AG10803 (cell line): Measurements from ENCODE around the gene SLC47A1.

Source experiments
- DNase-seq: peaks from one replicate; pipeline ENCODE4 v3.0.0; 2010; ENCODE audit warnings: low read depth
- H3K4me3 ChIP-seq: 2 replicates; pipeline ENCODE4 v1.5.1; 2011; ENCODE audit warnings: mild to moderate bottlenecking, low read length, control low read depth
- TF ChIP-seq, protein P1 (sequence below): conservative IDR thresholded peaks from 2 replicates; pipeline ENCODE4 v1.5.1; 2011; ENCODE audit warnings: mild to moderate bottlenecking, low read length, control low read depth, inconsistent platforms

Gene SLC47A1

DNA sequence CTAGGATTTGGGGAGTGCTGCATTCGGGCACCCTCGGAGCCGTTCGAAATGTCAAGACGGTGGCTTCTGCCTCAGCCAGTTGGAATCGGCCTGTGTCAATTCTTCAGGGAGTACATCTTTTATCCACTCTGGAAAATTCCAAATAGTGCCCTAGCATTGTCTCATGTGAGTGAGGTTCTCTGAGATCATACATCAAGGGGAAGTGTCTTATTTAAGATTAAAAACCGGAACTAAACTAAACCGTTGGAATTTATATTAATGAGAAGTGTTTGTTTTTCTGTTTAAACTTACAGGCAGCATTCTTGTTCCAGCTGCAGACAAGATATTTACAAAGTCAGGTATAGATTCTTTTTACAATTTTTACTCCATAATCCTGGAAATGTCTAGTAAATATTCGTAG is 56.8 kb downstream of the SLC47A1 start:
- no peak for DNase-seq
- H3K4me3 ChIP-seq: no peak overlapping the region
- TF ChIP-seq, protein P1, sequence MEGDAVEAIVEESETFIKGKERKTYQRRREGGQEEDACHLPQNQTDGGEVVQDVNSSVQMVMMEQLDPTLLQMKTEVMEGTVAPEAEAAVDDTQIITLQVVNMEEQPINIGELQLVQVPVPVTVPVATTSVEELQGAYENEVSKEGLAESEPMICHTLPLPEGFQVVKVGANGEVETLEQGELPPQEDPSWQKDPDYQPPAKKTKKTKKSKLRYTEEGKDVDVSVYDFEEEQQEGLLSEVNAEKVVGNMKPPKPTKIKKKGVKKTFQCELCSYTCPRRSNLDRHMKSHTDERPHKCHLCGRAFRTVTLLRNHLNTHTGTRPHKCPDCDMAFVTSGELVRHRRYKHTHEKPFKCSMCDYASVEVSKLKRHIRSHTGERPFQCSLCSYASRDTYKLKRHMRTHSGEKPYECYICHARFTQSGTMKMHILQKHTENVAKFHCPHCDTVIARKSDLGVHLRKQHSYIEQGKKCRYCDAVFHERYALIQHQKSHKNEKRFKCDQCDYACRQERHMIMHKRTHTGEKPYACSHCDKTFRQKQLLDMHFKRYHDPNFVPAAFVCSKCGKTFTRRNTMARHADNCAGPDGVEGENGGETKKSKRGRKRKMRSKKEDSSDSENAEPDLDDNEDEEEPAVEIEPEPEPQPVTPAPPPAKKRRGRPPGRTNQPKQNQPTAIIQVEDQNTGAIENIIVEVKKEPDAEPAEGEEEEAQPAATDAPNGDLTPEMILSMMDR: no peak

DNA sequence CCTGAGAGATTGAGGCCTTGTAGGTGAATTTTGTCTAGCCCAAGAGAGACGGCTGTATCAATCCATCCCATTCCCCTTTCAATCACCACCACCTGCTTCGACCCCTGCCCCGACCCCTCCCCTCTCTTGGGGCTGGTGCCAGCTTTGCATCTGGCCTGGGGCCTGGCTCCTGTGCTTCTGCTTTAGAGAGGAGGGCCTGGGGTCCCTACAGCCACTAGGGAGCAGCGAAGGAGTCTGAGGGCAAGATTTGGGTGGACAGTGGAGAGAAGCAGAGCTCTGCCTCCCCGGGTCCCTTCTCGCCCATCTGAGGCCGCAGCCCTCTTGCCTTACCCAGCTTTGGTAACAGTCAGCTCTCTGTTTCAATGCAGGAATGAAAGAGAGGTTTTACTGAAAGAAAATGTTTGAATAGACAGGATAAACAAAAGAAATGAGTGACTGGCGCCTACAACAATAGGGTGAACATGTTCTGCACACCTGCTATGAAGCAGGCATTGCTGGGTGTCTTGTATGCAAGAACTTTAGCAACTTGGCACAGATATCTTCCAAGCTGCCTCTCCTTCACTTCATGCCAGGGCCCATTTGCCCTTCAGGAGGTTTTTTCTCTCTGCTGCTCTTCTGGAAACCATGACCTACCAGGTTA is 57.4 kb downstream of the SLC47A1 start:
- DNase-seq: no peak
- no peak overlapping the region for H3K4me3 ChIP-seq
- TF ChIP-seq, protein P1: no peak

DNA sequence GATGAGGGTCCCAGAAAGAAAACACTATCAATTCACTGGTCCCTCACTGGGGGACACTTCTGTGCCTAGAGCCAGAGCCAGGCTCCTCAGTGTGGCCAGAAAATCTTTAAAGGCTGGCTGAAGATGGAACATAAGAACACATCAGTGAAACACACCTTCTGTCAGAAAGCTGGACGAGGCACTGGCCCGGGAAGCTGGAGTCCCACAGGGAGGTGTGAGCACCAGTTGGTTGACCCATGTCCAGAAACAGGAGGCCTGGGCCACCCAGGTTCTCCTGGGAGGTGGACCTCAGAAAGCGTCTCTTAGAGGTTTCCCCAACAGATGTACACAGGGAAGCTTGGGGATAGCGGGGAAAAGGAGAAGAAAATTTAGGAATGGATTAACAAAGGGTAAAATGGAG is 58.7 kb downstream of the SLC47A1 start:
- TF ChIP-seq, protein P1: no peak
- H3K4me3 ChIP-seq: no peak overlapping the region
- DNase-seq: no peak

DNA sequence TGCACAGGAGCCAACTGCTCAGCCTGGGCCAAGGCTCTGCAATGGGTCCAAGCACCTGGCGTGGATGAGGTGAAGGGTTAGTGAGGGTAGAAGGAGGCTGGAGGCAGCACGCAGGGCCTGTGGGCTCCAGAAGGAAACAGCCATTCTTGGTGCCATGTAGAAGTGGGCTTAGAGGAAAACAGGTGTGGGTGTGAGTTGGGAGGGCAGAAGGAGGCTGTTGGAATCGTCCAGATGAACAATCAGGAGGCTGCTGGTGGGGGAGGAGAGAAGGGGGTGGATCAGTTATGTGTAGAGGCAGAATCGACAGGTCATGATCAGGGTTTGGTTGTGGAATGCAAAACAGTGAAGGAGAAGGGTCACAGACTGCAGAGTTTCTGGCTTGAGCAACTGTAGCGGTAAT is 63.2 kb downstream of the SLC47A1 start:
- no peak overlapping the region for H3K4me3 ChIP-seq
- DNase-seq: no peak
- TF ChIP-seq, protein P1: no peak

DNA sequence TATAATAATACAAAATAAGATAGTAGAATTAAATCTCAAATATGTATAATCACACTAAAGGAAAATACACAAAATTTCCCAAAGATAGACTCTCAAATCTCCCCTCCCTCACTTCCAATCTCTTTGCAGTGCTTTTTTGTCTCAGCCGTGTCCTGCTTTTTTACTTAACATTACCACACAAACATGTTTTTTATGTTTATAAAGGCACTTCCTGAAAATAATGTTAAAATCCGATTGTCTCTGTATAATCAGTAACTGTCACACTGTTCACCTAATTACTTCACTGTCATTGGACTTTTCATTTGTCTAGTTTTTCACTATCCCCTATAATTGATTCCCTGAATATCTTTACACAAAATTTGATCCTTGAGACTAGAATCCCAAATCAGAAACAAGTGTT is 76.7 kb downstream of the SLC47A1 start:
- TF ChIP-seq, protein P1: no peak
- no peak for DNase-seq
- no peak overlapping the region for H3K4me3 ChIP-seq

DNA sequence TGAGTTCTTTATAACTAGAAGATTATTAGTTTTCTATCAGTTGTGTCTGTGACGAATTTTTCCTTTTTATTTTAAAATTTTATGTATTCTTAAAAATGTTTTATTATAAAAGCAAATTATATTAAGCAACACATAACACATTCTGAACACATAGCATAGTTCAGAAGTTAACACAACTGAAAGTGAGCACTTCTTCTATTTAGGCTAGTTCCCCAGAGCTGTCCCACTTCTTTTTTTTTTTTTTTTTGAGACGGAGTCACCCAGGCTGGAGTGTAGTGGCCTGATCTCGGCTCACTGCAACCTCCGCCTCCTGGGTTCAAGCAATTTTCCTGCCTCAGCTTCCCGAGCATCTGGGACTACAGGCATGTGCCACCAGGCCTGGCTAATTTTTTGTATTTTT is 77.2 kb downstream of the SLC47A1 start:
- TF ChIP-seq, protein P1: no peak
- no peak for DNase-seq
- no peak overlapping the region for H3K4me3 ChIP-seq

DNA sequence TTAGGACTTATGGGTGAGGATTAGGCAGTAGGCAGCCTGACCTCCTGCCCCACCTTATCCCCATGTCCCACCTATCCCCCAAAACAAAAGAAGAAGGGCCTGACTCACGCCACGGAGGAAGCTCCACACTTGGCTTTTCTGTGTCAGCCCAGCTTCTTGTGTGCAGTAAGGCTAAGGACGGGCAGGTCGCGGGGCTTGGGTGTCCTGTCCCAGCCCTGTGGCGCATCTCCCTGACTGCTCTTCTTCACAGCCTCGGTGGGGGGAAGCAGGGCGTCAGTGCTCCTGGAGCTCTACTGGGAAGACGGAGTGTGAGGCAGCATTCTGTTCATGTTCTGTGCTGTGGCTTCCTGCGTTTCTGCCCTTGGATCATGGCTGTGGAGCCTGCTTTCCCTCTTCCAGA is 80.3 kb downstream of the SLC47A1 start:
- DNase-seq: no peak
- H3K4me3 ChIP-seq: no peak overlapping the region
- TF ChIP-seq, protein P1: no peak
